ENCODE data around the gene EXOC4. TPM values are rescaled to one million over a fixed set of nuclear protein-coding genes. Genes with fewer than 3 reads are reported as not detected.

The EXOC4 gene
- total RNA-seq, 1 experiment from 2014 or later: 75.8 TPM

DNA sequence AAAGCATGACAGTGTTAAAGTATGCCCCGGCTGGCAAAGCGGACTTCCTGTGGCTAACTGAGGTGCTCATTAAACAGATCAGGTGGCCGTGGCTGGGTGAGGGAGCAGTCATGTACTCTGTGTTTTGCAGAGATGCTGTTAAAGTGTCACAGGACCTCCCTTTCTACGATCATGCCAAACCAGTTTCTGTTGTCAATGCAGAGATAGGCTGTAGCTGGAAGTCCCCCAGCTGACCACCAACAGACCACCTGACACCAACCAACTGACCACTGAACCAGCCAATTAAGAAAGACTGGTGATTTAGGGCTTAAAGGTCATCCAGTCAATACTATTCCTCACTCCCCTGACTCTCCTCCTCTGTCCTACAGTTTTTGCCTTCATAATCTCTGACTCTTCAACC, 443.2 kb downstream of the EXOC4 start:
- no CpG with 5 or more reads among the region's 4 CpGs for WGBS (ENCODE audit: extremely low coverage, insufficient read length, low lambda C conversion rate)
- H3K79me2 ChIP-seq (ENCODE audit: insufficient read depth, low read length): no peaks in the 10 kb centered on the region

More for the DNA sequence above, 443.2 kb downstream of the EXOC4 start:
- Mint-ChIP-seq H3K27me3 (ENCODE audit: low read depth) (no peaks in the 10 kb centered on the region), H3K4me1 (peaks cover 11 to 14% of the 10 kb centered on the region in 2 experiments), H3K27ac (no peak overlapping the region), H3K36me3 (ENCODE audit: insufficient read depth in 1 of 3, low read depth in 3 of 3) (no peaks in the 10 kb centered on the region), H3K9me3 (no peaks in the 10 kb centered on the region), H3K4me3 (no peak overlapping the region; a peak in 1 of 5 replicates)
- Histone ChIP-seq H3T11ph (ENCODE audit: low read length) (no peak overlapping the region), H2BK20ac (ENCODE audit: low read depth, low read length, poor library complexity, severe bottlenecking) (no peak overlapping the region), H3K4me1 (ENCODE audit: insufficient read depth, low read length) (no peaks in the 10 kb centered on the region), H2AK5ac (ENCODE audit: insufficient read length, low read length) (no peak overlapping the region), H4K8ac (replicated peaks; ENCODE audit: insufficient read length, low read depth, low read length) (no peak overlapping the region), H2BK5ac (ENCODE audit: insufficient read length, low read length) (no peak overlapping the region), H2BK12ac (ENCODE audit: insufficient read length, low read depth, low read length) (no peak overlapping the region), H3K9ac (ENCODE audit: extremely low read depth, insufficient read length, low read length) (no peak overlapping the region), H3K18ac (ENCODE audit: insufficient read length, low read depth, low read length) (no peak overlapping the region), H4K20me1 (ENCODE audit: control insufficient read depth, insufficient read depth, insufficient read length) (no peaks in the 10 kb centered on the region), H3K4me2 (ENCODE audit: insufficient read depth, insufficient read length, low read length) (no peak overlapping the region), H3K23ac (ENCODE audit: insufficient read length, low read depth, low read length) (no peak overlapping the region), H3K4ac (ENCODE audit: low read depth, low read length) (no peak overlapping the region), H3K27ac (ENCODE audit: insufficient read length, low read depth, low read length) (no peak overlapping the region), H4K5ac (ENCODE audit: insufficient read length, low read depth, low read length) (no peak overlapping the region), H3K56ac (ENCODE audit: insufficient read length, low read depth, low read length) (no peak overlapping the region), H3K14ac (ENCODE audit: insufficient read depth, low read length) (no peak overlapping the region), H2BK120ac (ENCODE audit: low read depth, low read length, poor library complexity, severe bottlenecking) (no peak overlapping the region), H3K9me3 (ENCODE audit: control insufficient read depth, low read depth, low read length) (no peaks in the 10 kb centered on the region), H2BK15ac (ENCODE audit: low read depth, low read length) (no peak overlapping the region), H3K79me1 (ENCODE audit: insufficient read depth, low read depth, low read length, poor library complexity, severe bottlenecking) (no peaks in the 10 kb centered on the region), H3K27me3 (ENCODE audit: insufficient read depth, low read length) (no peaks in the 10 kb centered on the region), H3K23me2 (ENCODE audit: insufficient read length, low read depth, low read length, poor library complexity, severe bottlenecking) (no peaks in the 10 kb centered on the region), H2AFZ (ENCODE audit: low read length) (no peak overlapping the region), H4K91ac (ENCODE audit: insufficient read length, low read depth, low read length) (no peak overlapping the region)
- no peak for DNase-seq
- TF ChIP-seq, protein P1, sequence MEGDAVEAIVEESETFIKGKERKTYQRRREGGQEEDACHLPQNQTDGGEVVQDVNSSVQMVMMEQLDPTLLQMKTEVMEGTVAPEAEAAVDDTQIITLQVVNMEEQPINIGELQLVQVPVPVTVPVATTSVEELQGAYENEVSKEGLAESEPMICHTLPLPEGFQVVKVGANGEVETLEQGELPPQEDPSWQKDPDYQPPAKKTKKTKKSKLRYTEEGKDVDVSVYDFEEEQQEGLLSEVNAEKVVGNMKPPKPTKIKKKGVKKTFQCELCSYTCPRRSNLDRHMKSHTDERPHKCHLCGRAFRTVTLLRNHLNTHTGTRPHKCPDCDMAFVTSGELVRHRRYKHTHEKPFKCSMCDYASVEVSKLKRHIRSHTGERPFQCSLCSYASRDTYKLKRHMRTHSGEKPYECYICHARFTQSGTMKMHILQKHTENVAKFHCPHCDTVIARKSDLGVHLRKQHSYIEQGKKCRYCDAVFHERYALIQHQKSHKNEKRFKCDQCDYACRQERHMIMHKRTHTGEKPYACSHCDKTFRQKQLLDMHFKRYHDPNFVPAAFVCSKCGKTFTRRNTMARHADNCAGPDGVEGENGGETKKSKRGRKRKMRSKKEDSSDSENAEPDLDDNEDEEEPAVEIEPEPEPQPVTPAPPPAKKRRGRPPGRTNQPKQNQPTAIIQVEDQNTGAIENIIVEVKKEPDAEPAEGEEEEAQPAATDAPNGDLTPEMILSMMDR (conservative IDR thresholded peaks at IDR 0.05): no peak
